Upper lobe of right lung (tissue), 1 donor: ENCODE measurements around the gene RUNX1. TPM values are rescaled to one million over a fixed set of nuclear protein-coding genes. Genes with fewer than 3 reads are reported as not detected.

Experiments
- ATAC-seq: fragments of 200-7000 bp; cut with Tn5 transposase; one replicate; pipeline ENCODE4 v1.9.1; 2020; ENCODE audit warnings: mild to moderate bottlenecking, moderate library complexity
- DNase-seq: peaks from one replicate; pipeline ENCODE4 v3.0.0-alpha.2; 2020
- H3K27ac ChIP-seq: fragments of 200-600 bp; one replicate; pipeline ENCODE4 v1.8.0; 2022
- H3K27me3 ChIP-seq: fragments of 200-600 bp; one replicate; pipeline ENCODE4 v1.8.0; 2022; ENCODE audit warnings: mild to moderate bottlenecking
- H3K36me3 ChIP-seq: fragments of 200-600 bp; one replicate; pipeline ENCODE4 v1.8.0; 2022
- H3K4me1 ChIP-seq: fragments of 200-600 bp; one replicate; pipeline ENCODE4 v1.8.0; 2022
- H3K4me3 ChIP-seq: fragments of 200-600 bp; one replicate; pipeline ENCODE4 v1.8.0; 2022; ENCODE audit warnings: mild to moderate bottlenecking
- H3K9me3 ChIP-seq: fragments of 200-600 bp; one replicate; pipeline ENCODE4 v1.8.0; 2022
- CTCF ChIP-seq: fragments of 200-600 bp; IDR thresholded peaks from one replicate; pipeline ENCODE4 v1.8.0; 2022; ENCODE audit warnings: antibody characterized with exemption
- intact Hi-C: fragments of 100-400 bp; cut with DNase I; formaldehyde crosslinking; loops from one replicate; pipeline ENCODE4 v1.11.0; 2022
- total RNA-seq: library from RNA; stranded (reverse); fragmentation: NEBNext Ultra II Directional; extraction: Animal tissue kit (Norgen Biotek cat#: 25700); gene quantifications from one replicate; pipeline ENCODE4 v1.2.1, GENCODE V29; 2021
- donor health status: DM: no; HTN: yes; CAD: no; lungs with severe emphysema.

The RUNX1 gene
- total RNA-seq, 1 donor from 2014 or later: 86.9 TPM

GRCh38 chr21:35091496-35091895 lies 42.4 kb upstream of the RUNX1 start:
- TF ChIP-seq CTCF: no peak
- H3K27me3 ChIP-seq: no peaks in the 10 kb centered on the region
- H3K9me3 ChIP-seq: no peaks in the 10 kb centered on the region
- DNase-seq (no peak), ATAC-seq (no peak)
- H3K4me3 ChIP-seq: no peak overlapping the region
- H3K27ac ChIP-seq: no peak overlapping the region
- no peaks in the 10 kb centered on the region for H3K36me3 ChIP-seq
- no peaks in the 10 kb centered on the region for H3K4me1 ChIP-seq
- intact Hi-C loops: no loop called here

- no peaks in the 10 kb centered on the region for H3K4me1 ChIP-seq
- H3K36me3 ChIP-seq: no peaks in the 10 kb centered on the region
- intact Hi-C loops: no loop called here
- ATAC-seq (no peak), DNase-seq (no peak)
- H3K27me3 ChIP-seq: no peaks in the 10 kb centered on the region
- no peaks in the 10 kb centered on the region for H3K9me3 ChIP-seq
- no peak for TF ChIP-seq CTCF
- H3K27ac ChIP-seq: no peak overlapping the region
- H3K4me3 ChIP-seq: no peak overlapping the region
These were observed 41.3 kb upstream of the RUNX1 start for GRCh38 chr21:35090403-35090802.

GRCh38 chr21:35088319-35088771 lies 39.2 kb upstream of the RUNX1 start:
- no peak for DNase-seq
- Histone ChIP-seq H3K27ac (no peak overlapping the region), H3K27me3 (no peaks in the 10 kb centered on the region), H3K9me3 (no peaks in the 10 kb centered on the region), H3K4me3 (no peak overlapping the region), H3K4me1 (no peaks in the 10 kb centered on the region), H3K36me3 (no peaks in the 10 kb centered on the region)
- ATAC-seq: no peak
- no peak for TF ChIP-seq CTCF
- intact Hi-C loops: no loop called here

GRCh38 chr21:35086357-35086756 lies 37.3 kb upstream of the RUNX1 start:
- Histone ChIP-seq H3K27me3 (no peaks in the 10 kb centered on the region), H3K36me3 (no peaks in the 10 kb centered on the region), H3K4me3 (no peak overlapping the region), H3K27ac (no peak overlapping the region), H3K9me3 (no peaks in the 10 kb centered on the region), H3K4me1 (no peaks in the 10 kb centered on the region)
- DNase-seq (no peak), ATAC-seq (no peak)
- no peak for TF ChIP-seq CTCF
- intact Hi-C loops: no loop called here

GRCh38 chr21:35084869-35085268 lies 35.8 kb upstream of the RUNX1 start:
- ATAC-seq: no peak
- Histone ChIP-seq H3K9me3 (no peaks in the 10 kb centered on the region), H3K4me3 (no peak overlapping the region), H3K36me3 (no peaks in the 10 kb centered on the region), H3K27ac (no peak overlapping the region), H3K27me3 (no peaks in the 10 kb centered on the region), H3K4me1 (no peaks in the 10 kb centered on the region)
- no peak for TF ChIP-seq CTCF
- DNase-seq: no peak
- intact Hi-C loops: no loop called here

- DNase-seq: no peak
- Histone ChIP-seq H3K4me3 (no peak overlapping the region), H3K4me1 (no peaks in the 10 kb centered on the region), H3K27ac (no peak overlapping the region), H3K27me3 (no peaks in the 10 kb centered on the region), H3K9me3 (no peaks in the 10 kb centered on the region), H3K36me3 (no peaks in the 10 kb centered on the region)
- ATAC-seq: no peak
- no peak for TF ChIP-seq CTCF
- intact Hi-C loops: no loop called here
These were observed 34.1 kb upstream of the RUNX1 start for GRCh38 chr21:35083246-35083645.
